ENCODE results near the gene ARHGAP31. TPM values are rescaled to one million over a fixed set of nuclear protein-coding genes. Genes with fewer than 3 reads are reported as not detected.

Gene ARHGAP31
- total RNA-seq, 1 experiment from 2014 or later, result 7.2 TPM

GRCh38 chr3:119350114-119350513, 55.9 kb downstream of the ARHGAP31 start (continued):
- no peak for TF ChIP-seq CREB1 (CRISPR knock-in tag; IDR thresholded peaks at IDR 0.05)
- no peak for TF ChIP-seq GABPB1 (CRISPR knock-in tag; IDR thresholded peaks at IDR 0.05)
- TF ChIP-seq ZNF138 (CRISPR knock-in tag; conservative IDR thresholded peaks at IDR 0.05), result no peak
- TF ChIP-seq NFE2L1 (CRISPR knock-in tag; IDR thresholded peaks at IDR 0.05), result no peak
- TF ChIP-seq, protein P1, sequence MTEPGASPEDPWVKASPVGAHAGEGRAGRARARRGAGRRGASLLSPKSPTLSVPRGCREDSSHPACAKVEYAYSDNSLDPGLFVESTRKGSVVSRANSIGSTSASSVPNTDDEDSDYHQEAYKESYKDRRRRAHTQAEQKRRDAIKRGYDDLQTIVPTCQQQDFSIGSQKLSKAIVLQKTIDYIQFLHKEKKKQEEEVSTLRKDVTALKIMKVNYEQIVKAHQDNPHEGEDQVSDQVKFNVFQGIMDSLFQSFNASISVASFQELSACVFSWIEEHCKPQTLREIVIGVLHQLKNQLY (CRISPR knock-in tag; IDR thresholded peaks at IDR 0.05), result no peak
- no peak for TF ChIP-seq NR2C2 (CRISPR knock-in tag; IDR thresholded peaks at IDR 0.05)
- TF ChIP-seq, protein P2, sequence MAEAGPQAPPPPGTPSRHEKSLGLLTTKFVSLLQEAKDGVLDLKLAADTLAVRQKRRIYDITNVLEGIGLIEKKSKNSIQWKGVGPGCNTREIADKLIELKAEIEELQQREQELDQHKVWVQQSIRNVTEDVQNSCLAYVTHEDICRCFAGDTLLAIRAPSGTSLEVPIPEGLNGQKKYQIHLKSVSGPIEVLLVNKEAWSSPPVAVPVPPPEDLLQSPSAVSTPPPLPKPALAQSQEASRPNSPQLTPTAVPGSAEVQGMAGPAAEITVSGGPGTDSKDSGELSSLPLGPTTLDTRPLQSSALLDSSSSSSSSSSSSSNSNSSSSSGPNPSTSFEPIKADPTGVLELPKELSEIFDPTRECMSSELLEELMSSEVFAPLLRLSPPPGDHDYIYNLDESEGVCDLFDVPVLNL (CRISPR knock-in tag; IDR thresholded peaks at IDR 0.05; ENCODE audit: borderline replicate concordance, low read depth), result no peak
- TF ChIP-seq CDX4 (CRISPR knock-in tag; IDR thresholded peaks at IDR 0.05; ENCODE audit: borderline replicate concordance), result no peak
- TF ChIP-seq ZNF219 (CRISPR knock-in tag; IDR thresholded peaks at IDR 0.05; ENCODE audit: borderline replicate concordance), result no peak
- TF ChIP-seq CREM (CRISPR knock-in tag; IDR thresholded peaks at IDR 0.05), result peak; percentile 51
- no peak for TF ChIP-seq MYBL2 (CRISPR knock-in tag; IDR thresholded peaks at IDR 0.05)
- TF ChIP-seq GTF2I (CRISPR knock-in tag; conservative IDR thresholded peaks at IDR 0.05), result no peak
- TF ChIP-seq NR1H2 (CRISPR knock-in tag; IDR thresholded peaks at IDR 0.05), result no peak
- TF ChIP-seq, protein P3, sequence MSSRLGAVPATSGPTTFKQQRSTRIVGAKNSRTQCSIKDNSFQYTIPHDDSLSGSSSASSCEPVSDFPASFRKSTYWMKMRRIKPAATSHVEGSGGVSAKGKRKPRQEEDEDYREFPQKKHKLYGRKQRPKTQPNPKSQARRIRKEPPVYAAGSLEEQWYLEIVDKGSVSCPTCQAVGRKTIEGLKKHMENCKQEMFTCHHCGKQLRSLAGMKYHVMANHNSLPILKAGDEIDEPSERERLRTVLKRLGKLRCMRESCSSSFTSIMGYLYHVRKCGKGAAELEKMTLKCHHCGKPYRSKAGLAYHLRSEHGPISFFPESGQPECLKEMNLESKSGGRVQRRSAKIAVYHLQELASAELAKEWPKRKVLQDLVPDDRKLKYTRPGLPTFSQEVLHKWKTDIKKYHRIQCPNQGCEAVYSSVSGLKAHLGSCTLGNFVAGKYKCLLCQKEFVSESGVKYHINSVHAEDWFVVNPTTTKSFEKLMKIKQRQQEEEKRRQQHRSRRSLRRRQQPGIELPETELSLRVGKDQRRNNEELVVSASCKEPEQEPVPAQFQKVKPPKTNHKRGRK (CRISPR knock-in tag; IDR thresholded peaks at IDR 0.05; ENCODE audit: borderline replicate concordance), result no peak

- ATAC-seq (no peak), DNase-seq (ENCODE audit: low spot score) (no peak)
- TF ChIP-seq FOXP4 (CRISPR knock-in tag; IDR thresholded peaks at IDR 0.05) (no peak), ZNF232 (CRISPR knock-in tag; IDR thresholded peaks at IDR 0.05) (no peak), CBFB (CRISPR knock-in tag; IDR thresholded peaks at IDR 0.05; ENCODE audit: low read depth) (no peak)
- peaks cover 68% of the 10 kb centered on the region for H3K4me1 Mint-ChIP-seq
- no peak overlapping the region; the same call in 1 of the 2 replicates for H3K27ac Mint-ChIP-seq
- H3K4me3 Mint-ChIP-seq, result no peak overlapping the region
- H3K36me3 Mint-ChIP-seq, result peaks cover 6% of the 10 kb centered on the region
- peaks cover 14% of the 10 kb centered on the region for H3K27me3 Mint-ChIP-seq (ENCODE audit: low read depth)
- H3K9me3 Mint-ChIP-seq, result peaks cover 7% of the 10 kb centered on the region; the same call in 1 of the 2 replicates
- CTCF ChIA-PET, result interaction anchor here (0.8 to 1.3 kb wide), 3 partner anchors 10 to 68 kb away, joined by 4 read pairs; no protein-coding TSS in a partner anchor
- POLR2A ChIA-PET, result interaction anchor here (0.6 to 3.2 kb wide), 3 partner anchors 9 to 30 kb away, joined by 3 to 19 read pairs (median 5); no protein-coding TSS in a partner anchor
Measured at GRCh38 chr3:119351581-119351980, 57.4 kb downstream of the ARHGAP31 start.

GRCh38 chr3:119352034-119352609, 57.9 kb downstream of the ARHGAP31 start:
- H3K36me3 Mint-ChIP-seq, result peaks cover 6% of the 10 kb centered on the region
- no peak overlapping the region for H3K4me3 Mint-ChIP-seq
- peaks cover 8% of the 10 kb centered on the region for H3K27me3 Mint-ChIP-seq (ENCODE audit: low read depth)
- no peak for TF ChIP-seq ZNF671 (CRISPR knock-in tag; IDR thresholded peaks at IDR 0.05)
- TF ChIP-seq, protein P4, sequence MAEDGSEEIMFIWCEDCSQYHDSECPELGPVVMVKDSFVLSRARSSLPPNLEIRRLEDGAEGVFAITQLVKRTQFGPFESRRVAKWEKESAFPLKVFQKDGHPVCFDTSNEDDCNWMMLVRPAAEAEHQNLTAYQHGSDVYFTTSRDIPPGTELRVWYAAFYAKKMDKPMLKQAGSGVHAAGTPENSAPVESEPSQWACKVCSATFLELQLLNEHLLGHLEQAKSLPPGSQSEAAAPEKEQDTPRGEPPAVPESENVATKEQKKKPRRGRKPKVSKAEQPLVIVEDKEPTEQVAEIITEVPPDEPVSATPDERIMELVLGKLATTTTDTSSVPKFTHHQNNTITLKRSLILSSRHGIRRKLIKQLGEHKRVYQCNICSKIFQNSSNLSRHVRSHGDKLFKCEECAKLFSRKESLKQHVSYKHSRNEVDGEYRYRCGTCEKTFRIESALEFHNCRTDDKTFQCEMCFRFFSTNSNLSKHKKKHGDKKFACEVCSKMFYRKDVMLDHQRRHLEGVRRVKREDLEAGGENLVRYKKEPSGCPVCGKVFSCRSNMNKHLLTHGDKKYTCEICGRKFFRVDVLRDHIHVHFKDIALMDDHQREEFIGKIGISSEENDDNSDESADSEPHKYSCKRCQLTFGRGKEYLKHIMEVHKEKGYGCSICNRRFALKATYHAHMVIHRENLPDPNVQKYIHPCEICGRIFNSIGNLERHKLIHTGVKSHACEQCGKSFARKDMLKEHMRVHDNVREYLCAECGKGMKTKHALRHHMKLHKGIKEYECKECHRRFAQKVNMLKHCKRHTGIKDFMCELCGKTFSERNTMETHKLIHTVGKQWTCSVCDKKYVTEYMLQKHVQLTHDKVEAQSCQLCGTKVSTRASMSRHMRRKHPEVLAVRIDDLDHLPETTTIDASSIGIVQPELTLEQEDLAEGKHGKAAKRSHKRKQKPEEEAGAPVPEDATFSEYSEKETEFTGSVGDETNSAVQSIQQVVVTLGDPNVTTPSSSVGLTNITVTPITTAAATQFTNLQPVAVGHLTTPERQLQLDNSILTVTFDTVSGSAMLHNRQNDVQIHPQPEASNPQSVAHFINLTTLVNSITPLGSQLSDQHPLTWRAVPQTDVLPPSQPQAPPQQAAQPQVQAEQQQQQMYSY (CRISPR knock-in tag; IDR thresholded peaks at IDR 0.05), result no peak

More at GRCh38 chr3:119352034-119352609, 57.9 kb downstream of the ARHGAP31 start:
- ATAC-seq, result no peak
- DNase-seq (ENCODE audit: low spot score), result no peak
- POLR2A ChIA-PET, result interaction anchor here (1.2 kb wide), 1 partner anchor 9 kb away, joined by 5 read pairs; no protein-coding TSS in a partner anchor
- peaks cover 67% of the 10 kb centered on the region for H3K4me1 Mint-ChIP-seq
- CTCF ChIA-PET, result interaction anchor here (0.8 to 2.0 kb wide), 5 partner anchors 9 to 111 kb away, joined by 4 to 28 read pairs (median 4); partner anchors contain the start of gene B4GALT4
- peaks cover 7% of the 10 kb centered on the region; the same call in 1 of the 2 replicates for H3K9me3 Mint-ChIP-seq
- H3K27ac Mint-ChIP-seq, result peak overlapping the region; percentile 50; the same call in 1 of the 2 replicates

Data from WTC11 (cell line).